ENCODE data around the gene FAM237A.
A peak's percentile ranks its signal among the peaks of the same experiment; 100 is the strongest.

Gene FAM237A

GRCh38 chr2:206692971-206693370 is 50.7 kb downstream of the FAM237A start:
- no peak for DNase-seq

- peak; percentile 59 for DNase-seq
Measured at GRCh38 chr2:206693399-206694137, 51.3 kb downstream of the FAM237A start.

- no peak for DNase-seq
Measured at GRCh38 chr2:206696910-206697309, 54.6 kb downstream of the FAM237A start.

GRCh38 chr2:206698811-206699210 is 56.5 kb downstream of the FAM237A start:
- no peak for DNase-seq

All from NCI-H2029 (cell line).